SKM-1 (cell line): ENCODE measurements around the gene ALKBH5.

Source experiments
- DNase-seq: peaks from one replicate; lab custom pipeline; 2025; ENCODE audit not compliant: unreplicated experiment; lab: John Stamatoyannopoulos, UW

The ALKBH5 gene

DNA sequence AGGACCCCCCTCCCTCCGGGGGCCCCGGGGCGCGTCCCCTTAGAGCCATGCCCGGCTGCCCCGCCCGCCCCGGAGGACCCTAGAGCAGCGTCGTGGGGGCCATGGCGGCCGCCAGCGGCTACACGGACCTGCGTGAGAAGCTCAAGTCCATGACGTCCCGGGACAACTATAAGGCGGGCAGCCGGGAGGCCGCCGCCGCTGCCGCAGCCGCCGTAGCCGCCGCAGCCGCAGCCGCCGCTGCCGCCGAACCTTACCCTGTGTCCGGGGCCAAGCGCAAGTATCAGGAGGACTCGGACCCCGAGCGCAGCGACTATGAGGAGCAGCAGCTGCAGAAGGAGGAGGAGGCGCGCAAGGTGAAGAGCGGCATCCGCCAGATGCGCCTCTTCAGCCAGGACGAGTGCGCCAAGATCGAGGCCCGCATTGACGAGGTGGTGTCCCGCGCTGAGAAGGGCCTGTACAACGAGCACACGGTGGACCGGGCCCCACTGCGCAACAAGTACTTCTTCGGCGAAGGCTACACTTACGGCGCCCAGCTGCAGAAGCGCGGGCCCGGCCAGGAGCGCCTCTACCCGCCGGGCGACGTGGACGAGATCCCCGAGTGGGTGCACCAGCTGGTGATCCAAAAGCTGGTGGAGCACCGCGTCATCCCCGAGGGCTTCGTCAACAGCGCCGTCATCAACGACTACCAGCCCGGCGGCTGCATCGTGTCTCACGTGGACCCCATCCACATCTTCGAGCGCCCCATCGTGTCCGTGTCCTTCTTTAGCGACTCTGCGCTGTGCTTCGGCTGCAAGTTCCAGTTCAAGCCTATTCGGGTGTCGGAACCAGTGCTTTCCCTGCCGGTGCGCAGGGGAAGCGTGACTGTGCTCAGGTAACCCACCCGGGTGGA is 759 bp downstream of the ALKBH5 start:
- DNase-seq: no peak

DNA sequence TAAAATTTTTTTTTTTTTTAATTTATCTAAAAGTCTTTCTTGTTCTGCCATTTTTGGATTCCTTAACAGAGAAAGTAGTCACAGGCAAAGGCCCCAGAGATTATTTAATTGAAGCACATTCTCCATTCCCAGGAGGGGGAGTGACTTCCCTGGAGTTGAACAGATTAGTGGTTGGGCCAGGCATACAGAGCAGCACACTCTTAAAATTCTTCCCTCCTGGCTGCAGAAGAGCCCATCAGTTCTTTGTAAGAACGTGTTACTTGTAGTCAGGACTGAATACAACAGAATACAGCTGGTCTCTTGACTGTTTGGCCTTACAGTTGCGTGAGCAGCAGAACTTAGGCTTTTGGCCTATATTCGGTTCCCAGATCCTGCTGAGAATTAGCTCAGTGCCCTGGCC is 1.8 kb downstream of the ALKBH5 start:
- no peak for DNase-seq

DNA sequence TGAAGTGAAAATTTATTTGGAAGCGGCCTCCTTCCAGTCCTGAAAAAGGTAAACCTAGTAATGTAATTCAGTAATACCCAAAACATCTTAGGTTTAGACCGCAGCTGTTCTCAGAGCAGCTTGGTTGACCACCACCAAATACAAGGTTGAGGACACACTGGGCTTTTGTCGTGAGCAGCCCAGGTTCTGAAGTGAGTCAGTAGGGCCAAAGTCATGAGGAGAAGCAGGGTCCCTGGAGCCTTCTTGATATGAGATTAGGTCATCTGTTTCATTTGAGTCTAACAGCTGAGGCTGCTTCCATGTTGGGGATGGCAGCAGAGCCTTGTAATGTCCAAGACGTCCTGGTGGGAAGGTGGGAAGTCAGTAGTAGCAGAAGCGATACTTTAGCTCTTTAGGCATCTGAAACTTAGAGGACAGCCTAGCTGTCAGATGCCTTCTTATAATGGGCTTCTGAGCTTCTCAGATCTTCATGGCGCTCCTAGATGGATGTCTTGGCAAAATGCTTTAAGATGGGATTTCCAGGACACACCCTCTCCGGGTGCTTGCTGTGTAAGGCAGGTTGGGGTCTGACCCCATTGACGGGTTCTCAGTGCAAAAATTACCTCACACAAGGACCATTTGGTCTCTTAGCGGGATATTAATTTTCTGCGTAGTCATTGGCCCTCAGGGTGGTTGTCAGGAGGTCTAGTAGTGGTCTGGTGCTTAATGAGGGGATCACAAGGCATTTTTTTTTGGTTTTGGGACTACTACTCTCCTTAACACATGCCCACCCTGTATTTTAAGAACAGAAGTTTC is 2.4 kb downstream of the ALKBH5 start:
- DNase-seq: no peak

DNA sequence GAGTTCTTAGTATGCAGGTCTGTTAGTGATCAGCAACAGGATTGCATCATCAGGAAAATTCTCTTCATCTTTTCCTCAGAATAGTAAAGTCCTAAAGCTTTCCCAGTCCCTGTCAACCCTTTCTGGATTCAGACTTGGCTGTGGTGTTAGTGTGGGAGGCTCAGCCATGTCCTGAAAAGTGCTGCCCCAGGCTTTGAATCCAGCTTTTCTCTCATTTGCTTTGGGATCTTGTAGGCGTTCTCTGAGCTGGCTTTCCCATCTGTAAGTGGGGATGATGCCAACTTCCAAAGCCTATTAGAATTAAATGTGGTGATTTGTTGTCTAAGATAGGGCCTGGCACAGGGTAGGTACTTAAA is 3.0 kb downstream of the ALKBH5 start:
- no peak for DNase-seq

DNA sequence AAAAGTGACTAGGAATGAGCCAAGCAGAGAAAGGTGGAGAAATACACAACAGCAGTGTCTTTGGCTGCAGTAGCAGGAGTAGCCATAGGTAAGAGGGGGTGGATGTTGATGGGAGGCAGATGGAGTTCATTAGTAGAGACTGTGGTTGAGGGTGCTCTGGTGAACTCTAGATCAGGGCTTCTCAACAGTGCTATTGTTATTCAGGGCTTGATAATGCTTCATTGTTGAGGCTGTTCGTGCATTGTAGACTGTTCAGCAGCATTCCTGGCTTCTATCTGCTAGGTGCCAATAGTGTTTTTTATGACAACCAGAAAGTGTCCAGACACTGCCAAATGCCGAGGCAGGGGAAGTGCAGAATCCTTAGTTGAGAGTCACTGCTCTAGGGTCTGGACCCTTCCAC is 3.6 kb downstream of the ALKBH5 start:
- no peak for DNase-seq

DNA sequence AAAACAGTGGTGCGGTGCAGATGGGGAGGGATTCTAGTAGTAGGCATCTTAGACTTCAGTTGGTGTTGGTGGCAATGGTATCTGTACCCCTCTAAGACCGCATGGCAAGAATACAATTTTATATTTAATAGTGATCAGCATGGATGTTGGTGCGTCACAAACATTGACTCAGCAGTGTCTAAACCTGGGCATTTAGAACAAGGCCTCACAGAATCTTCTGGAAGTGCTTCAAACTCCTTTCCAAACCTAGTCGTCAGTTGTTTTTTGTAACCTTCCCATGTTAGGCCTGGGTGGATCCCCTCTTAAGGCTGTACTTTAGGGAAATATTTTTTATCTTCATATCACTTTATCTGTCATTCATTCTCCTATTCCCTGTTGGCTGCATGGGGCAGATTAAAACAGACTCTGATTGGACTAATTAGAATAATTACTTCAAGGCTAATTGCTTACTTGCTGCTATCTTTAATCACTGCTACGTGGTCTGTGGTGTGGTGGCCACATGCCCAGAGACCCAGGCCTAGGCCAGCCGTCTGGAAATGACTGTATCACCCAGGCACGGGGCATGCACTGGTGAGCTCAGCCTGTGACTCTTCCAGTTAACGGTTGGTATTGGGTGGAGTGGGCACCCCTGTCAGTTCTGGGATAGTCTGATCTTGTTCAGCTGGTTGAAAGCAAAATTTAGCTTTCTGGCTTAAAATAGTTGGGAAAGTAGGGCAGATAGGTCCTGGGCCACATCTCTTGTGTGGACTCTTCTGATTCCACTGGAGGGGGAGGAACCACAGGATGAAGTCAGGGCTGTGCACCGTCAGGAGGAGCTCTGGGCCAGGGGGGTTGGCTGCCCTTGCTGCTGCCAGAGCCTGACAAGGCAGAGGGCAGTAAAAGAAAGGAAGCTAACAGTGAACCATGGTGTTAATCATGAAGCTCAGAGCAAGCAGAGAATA is 4.5 kb downstream of the ALKBH5 start:
- no peak for DNase-seq

DNA sequence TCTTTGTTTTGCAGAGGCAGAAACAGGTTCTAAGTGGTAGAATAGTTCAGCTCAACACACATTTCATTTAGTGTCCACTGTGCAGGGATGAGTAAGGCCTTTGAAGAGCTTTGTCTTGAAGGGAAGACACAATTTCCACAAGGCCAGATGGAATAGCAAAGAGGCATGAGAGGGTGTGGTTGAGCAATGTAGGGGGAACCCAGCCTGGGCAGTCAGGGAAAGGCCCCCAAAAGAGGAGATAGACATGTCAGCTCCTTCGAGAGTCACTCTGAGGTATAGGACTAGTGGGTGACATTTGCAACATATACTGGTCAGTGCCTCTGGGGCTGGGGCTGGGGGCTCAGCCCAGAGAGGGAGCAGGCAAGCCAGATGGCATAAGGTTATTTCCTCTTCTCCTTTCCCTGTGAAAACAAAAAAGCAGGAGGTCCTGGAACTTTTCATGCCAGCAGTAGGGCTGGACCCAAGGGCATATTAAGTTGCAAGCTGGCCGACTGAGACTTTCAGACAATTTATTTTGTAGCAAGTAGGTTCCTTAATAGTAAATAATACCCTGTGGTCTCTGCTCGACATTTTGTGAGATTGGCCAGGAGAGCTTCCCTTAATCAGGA is 7.1 kb downstream of the ALKBH5 start:
- DNase-seq: no peak

DNA sequence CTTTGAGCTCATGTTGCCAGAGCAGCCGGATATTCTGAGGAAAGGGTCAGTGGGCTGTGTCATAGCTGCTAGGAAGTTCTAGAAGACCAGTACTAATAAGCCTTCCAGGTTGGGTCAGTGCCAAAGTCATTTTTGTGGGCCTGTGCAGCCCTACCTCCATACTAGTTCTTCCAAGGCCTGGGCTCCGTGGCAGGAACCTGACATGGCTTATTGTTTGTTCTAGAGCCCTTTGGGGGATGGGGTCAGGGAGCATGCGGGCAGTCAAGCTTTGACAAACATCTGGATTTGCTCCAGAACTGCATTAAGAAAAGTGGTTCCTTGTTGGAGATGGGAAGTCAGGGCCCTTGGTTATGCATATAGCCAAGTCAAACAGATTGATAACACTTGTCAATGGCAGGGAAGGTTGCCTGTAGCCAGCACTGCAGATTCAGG is 7.6 kb downstream of the ALKBH5 start:
- DNase-seq: no peak

DNA sequence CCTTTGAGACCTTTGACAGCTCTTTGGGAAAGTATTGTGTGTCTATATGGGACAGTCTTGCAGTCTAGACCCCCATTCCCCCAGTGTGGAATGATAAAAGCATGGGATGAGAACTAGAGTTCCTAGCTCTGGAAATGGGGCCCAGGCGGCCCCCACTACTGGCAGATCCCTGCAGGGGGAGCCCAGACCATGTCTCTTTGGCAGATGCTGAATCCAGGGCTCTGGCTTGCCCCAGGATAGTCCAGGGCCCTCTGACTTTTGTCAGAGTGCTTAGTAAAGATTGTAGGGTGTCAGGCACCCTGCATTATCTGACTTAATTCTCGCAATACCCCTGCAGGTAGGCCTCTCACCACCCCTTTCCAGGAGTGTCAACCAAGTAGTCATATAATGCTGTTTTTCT is 8.3 kb downstream of the ALKBH5 start:
- DNase-seq: no peak

DNA sequence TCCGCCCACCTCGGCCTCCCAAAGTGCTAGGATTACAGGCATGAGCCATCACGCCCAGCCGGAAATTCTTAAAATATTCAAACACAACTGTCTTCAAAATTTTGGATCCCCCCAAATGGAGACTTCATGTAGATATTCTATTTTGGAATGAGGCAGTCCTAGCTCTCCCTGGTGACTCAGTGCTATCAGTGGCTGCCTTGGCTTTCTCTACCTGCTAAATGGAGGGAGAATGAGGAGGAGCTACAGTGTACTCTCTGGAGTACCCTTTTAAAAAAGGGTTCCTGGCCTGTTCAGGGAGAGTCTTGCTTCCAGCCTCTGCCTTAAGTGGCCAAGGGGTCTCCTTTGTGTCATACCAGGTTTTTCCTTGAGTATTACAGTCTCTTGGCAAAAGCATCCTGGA is 10.8 kb downstream of the ALKBH5 start:
- no peak for DNase-seq

DNA sequence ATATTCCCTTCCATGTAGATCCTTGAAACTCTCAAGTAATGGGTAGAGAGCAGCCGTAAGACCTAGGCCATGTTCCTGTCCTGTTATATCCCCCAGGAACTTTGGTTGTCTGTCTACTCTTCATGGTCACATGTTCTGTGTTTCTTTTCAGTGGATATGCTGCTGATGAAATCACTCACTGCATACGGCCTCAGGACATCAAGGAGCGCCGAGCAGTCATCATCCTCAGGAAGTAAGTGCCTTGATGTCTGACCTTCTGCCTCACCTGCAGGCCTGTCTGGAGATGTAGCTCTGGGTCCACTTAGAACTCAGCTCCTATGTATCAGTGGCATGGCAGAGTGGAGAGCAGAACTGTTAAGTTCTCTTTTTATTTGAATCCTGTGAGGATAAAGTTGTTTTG is 11.2 kb downstream of the ALKBH5 start:
- no peak for DNase-seq

DNA sequence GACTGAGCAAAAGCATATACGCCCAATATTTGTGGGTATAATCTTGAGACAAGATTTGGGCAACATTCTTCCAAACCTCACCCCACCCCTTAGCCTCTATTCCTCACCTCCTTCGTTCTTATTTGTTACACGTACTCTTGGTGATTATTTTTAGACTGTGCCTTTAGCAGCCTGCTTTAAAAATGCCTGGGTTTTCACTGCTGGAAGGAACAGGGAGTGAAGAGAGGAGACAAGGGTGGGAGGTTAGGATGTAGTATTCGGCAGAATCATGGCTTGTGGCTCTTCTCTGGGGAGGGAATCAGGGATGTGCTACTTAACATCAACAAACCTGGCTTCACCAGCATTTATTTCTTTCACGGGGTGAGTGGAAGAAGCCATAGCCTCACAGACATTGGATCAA is 11.6 kb downstream of the ALKBH5 start:
- DNase-seq: no peak

DNA sequence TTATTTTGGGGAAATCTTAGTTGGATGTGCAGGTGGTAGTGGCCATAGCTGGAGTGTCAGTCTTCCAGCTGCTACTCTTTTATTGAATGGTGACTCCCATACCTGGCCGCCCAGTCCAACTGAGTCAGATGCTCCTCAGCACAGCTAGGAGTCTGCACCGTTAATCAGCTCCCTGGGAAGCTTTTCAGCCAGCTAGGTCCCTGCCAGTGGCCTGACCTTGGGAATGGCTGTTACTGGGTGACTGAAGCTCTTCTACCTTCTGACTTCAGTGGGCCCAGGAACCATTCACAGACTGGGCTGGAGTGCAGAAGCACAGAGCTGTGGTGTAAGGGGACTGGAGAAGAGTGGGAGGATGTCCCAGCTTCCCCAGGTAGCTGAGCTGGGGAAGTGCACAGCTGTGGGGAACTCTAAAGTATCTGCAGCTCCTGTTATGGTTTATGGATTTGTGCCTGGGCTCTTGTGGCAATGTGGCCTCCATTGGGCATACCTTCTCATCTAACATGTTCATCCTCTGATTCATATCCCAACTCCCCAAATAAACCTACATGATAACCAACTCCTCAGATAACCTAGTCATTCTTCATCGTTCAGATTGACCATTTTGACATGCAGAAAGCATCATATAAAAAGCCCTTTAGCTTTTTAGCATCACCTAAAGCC is 14.0 kb downstream of the ALKBH5 start:
- DNase-seq: no peak

DNA sequence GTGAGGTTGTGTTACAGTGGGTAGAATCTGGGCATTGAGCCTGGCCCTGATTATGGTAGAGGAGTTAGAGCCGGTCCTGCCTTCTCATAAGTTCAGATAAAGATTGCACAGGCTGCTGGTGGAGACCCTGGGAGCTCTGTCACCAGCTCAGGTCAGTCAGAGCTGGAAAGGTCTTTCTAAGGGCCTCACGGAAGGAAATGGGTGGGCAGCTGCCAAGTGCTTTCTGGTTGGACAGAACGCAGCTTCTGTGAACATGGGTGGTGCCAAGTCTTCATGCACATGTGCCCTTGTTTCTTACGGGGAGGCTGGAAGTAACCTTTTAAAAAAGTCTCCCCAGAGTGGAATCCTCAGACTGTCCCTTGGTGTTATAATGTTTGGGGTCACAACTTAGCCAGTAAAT is 14.9 kb downstream of the ALKBH5 start:
- no peak for DNase-seq

DNA sequence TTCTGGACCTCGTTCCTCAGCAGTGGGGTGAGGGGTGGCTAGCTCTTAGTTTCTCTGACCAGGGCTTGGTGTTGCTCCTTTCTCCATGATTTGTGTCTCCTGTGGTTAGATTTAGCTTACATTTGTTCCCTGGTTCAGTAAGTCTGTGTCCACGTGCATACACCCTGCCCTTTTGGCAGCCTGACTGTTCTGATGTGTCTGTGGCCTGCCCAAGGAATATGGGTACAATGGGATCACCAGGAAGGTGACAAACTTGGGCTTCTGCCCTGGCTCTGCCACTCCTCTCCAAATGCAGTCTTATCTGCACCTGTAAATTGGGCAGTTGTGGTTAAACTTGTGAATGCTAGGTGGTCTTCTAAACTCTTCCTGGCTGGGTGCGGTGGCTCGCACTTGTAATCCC is 17.5 kb downstream of the ALKBH5 start:
- no peak for DNase-seq

DNA sequence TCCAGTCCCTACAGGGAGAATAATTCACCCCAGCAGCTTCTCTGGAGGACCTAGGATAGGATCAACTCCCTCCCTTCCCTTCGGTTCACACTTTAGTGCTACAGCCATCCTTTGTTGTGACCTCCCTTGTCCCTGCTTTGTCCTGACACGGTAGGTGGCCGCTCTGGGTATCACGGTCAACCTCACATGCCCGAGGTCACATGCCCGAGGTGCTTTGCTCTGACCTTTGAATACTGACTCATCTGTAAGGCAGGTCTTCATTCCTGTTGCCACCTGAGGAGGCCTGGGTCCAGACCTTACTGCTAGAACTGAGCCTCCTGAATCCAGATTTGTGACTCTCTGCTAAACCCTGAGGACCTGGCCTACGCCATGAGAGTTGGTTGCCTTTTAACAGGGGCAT is 19.7 kb downstream of the ALKBH5 start:
- no peak for DNase-seq

DNA sequence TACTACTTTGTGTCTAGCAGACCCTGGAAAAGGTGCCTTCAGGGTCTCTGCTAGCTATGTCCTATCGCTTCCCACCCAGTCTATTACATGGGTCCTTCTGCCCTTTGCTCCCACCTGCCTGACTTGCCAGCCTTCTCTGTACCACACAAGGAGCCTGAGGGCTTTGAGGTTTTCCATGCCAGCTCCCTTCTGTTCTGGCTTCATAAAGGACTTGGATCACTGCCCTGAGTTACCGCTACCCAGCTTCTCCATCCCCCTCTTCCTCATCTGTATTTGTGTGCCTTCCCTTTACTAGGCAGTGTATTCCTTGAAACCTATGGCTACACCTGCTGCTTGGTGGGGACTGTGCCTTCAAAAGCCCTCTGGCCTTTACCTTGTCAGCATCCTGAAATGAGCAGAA is 22.2 kb downstream of the ALKBH5 start:
- no peak for DNase-seq

DNA sequence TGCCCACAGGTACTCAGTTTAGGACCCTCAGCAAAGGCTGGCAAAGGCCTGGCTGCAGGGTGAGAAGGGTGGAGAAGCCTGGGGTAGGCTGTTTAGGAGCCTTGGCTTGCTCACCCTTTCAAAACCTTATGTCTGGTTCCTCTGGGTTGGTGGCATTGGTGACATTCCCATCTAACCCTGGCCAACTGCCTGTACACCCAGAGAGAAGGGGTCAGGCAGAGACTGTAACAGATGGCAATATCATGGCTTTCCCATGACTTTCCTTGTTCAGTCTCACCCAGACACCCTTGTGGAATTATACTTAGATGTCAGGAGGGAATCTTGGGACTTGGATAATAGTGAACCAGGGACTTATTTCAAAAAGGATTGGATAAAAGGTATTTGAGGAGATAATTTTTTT is 23.3 kb downstream of the ALKBH5 start:
- DNase-seq: no peak

DNA sequence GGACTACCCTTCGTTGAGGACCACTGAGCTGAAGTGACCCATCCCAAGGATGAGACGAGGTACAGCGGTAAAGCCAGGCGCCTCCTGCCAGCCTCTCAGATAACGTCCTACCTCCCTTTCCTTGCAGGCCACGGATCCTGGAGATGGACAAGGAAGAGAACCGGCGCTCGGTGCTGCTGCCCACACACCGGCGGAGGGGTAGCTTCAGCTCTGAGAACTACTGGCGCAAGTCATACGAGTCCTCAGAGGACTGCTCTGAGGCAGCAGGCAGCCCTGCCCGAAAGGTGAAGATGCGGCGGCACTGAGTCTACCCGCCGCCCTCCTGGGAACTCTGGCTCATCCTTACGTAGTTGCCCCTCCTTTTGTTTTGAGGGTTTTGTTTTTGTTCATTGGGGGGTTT is 24.5 kb downstream of the ALKBH5 start:
- DNase-seq: no peak

DNA sequence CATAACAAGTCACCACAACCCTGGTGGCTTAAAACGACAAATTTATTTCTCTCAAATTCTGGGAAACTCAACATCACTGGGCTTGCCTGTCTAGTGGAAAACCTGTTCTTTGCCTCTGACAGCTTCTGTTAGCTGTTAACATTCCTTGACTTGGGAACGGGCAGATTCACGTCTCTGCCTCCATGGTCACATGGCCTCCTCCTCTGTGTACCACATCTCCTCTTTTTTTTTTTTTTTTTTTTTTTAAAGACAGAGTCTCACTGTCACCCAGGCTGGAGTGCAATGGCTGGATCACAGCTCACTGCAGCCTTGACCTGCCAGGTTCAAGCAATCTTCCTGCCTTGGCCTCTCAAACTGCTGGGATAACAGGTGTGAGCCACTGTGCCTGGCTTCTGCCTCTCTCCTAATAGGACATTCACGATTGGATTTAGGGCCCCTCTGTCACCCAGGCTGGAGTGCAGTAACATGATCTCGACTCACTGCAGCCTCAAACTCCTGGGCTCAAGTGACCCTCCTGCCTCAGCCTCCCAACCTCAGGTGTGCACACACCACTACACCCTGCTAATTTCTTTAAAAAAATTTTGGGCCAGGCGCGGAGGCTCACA is 30.1 kb downstream of the ALKBH5 start:
- DNase-seq: no peak
